Activated T-helper 1 cell treated with anti-CD3 and anti-CD28 coated beads, Interleukin-12 subunit alpha, Interleukin-12 subunit beta, Interleukin-2, Interleukin-4 antibody, amounts not matched to agents 30 ng/mL and 10 ng/mL and 1 ng/mL, durations not matched to agents 14 hours and 24 hours and 36 hours (primary cell): ENCODE measurements around the gene WDR26. TPM values are rescaled to one million over a fixed set of nuclear protein-coding genes. Genes with fewer than 3 reads are reported as not detected.
"Not testable (repeated sequence)": the region's sequence is repeated elsewhere in the genome, so short reads cannot be mapped to it uniquely, and the experiment has no call there.

ENCODE experiments used
- DNase-seq: peaks from one replicate; pipeline ENCODE4 v3.0.0; 2021; ENCODE audit warnings: low spot score
- H3K27ac Mint-ChIP-seq: one replicate; pipeline ENCODE4 v1.8.0; 2021; ENCODE audit warnings: mild to moderate bottlenecking, mixed read lengths
- H3K27me3 Mint-ChIP-seq: one replicate; pipeline ENCODE4 v1.8.0; 2022; ENCODE audit warnings: mild to moderate bottlenecking, moderate library complexity, mixed read lengths; ENCODE audit not compliant: insufficient read depth
- H3K36me3 Mint-ChIP-seq: one replicate; pipeline ENCODE4 v1.8.0; 2021; ENCODE audit warnings: low read depth, mixed read lengths
- H3K4me1 Mint-ChIP-seq: one replicate; pipeline ENCODE4 v1.8.0; 2021; ENCODE audit warnings: low read depth, mixed read lengths
- H3K4me3 Mint-ChIP-seq: one replicate; pipeline ENCODE4 v1.8.0; 2021; ENCODE audit warnings: mild to moderate bottlenecking, moderate library complexity, mixed read lengths
- H3K9me3 Mint-ChIP-seq: one replicate; pipeline ENCODE4 v1.8.0; 2021; ENCODE audit warnings: mixed read lengths
- intact Hi-C: fragments of 100-400 bp; cut with micrococcal nuclease; formaldehyde crosslinking; loops from one replicate; pipeline ENCODE4 v1.15.1; 2024
- total RNA-seq: library from RNA; stranded (reverse); gene quantifications from 2 replicates; pipeline ENCODE4 v1.2.3, GENCODE V29; 2022

WDR26 gene
- total RNA-seq, 1 donor from 2014 or later: 91.6 TPM

DNA sequence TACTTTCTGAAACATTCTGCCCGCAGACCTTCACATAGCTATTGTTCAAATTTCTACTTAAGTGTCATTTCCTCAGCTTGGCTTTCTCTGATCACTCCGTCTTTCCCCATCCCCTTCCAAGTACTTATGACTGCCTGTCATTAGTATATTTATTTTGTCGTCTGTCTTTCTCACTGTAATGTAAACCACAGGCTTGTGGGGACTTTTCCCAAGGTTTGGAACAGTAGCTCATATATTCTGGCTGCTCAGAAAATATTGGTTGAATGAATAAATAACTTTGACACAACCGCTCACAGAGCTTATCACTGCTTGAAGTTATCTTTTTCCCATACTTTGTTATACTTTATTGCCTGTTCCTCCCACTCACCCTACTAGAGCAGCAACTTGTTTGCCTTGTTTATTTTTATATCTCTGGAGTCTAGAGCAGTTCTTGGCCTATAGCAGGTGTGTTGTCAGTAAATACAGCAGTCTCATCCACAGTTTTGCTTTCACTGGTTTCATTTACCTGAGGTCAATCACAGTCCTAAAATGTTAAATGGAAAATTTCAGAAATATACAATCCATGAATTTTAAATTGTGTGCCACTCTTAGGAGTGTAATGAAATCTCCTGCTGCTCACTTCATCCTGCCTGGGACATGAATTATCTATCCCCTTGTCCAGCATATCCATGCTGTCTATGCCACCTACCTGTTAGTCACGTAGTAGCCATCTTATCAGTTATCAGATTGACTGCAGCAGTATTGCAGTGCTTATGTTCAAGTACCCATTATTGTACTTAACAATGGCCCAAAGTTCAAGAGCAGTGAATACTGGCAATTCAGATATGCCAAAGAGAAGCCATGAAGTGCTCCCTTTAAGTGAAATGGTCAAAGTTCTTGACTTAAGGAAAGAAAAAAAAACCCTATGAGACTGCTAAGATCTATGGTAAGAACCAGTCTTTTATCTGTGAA is 80.3 kb downstream of the WDR26 start:
- H3K27me3 Mint-ChIP-seq: no peaks in the 10 kb centered on the region
- H3K27ac Mint-ChIP-seq: no peak overlapping the region
- intact Hi-C loops: no loop called here
- DNase-seq: no peak
- no peak overlapping the region for H3K4me3 Mint-ChIP-seq
- H3K4me1 Mint-ChIP-seq: peaks cover 19% of the 10 kb centered on the region
- peaks cover 13% of the 10 kb centered on the region for H3K36me3 Mint-ChIP-seq
- H3K9me3 Mint-ChIP-seq: no peaks in the 10 kb centered on the region

DNA sequence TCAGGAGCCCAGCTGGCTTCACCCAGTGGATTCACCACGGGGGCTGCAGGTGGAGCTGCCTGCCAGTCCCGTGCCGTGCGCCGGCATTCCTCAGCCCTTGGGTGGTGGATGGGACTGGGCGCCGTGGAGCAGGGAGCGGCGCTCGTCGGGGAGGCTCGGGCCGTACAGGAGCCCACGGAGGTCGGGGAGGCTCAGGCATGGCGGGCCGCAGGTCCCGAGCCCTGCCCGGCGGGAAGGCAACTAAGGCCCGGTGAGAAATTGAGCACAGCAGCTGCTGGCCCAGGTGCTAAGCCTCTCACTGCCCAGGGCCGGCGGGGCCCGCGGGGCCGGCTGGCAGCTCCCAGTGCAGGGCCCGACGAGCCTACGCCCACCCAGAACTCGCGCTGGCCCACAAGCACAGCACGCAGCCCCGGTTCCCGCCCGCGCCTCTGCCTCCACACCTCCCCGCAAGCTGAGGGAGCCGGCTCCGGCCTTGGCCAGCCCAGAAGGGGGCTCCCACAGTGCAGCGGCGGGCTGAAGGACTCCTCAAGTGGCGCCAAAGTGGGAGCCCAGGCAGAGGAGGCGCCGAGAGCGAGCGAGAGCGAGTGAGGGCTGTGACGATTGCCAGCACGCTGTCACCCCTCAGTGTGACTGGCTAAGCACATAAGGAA is 82.0 kb downstream of the WDR26 start:
- H3K4me3 Mint-ChIP-seq, H3K36me3 Mint-ChIP-seq, DNase-seq, intact Hi-C loops, H3K9me3 Mint-ChIP-seq, H3K27me3 Mint-ChIP-seq: not testable (repeated sequence)
- Mint-ChIP-seq H3K27ac (peak overlapping the region; percentile 34), H3K4me1 (peaks cover 13% of the 10 kb centered on the region)

DNA sequence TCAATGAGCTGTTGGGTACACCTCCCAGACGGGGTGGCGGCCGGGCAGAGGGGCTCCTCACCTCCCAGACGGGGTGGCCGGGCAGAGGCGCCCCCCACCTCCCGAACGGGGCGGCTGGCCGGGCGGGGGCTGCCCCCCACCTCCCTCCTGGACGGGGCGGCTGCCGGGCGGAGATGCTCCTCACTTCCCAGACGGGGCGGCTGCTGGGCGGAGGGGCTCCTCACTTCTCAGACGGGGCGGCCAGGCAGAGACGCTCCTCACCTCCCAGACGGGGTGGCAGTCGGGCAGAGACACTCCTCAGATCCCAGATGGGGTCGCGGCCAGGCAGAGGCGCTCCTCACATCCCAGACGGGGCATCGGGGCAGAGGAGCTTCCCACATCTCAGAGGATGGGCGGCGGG is 84.9 kb downstream of the WDR26 start:
- H3K27ac Mint-ChIP-seq, H3K27me3 Mint-ChIP-seq, H3K36me3 Mint-ChIP-seq, DNase-seq, intact Hi-C loops, H3K4me3 Mint-ChIP-seq: not testable (repeated sequence)
- Mint-ChIP-seq H3K4me1 (peaks cover 11% of the 10 kb centered on the region), H3K9me3 (peaks cover 16% of the 10 kb centered on the region)

DNA sequence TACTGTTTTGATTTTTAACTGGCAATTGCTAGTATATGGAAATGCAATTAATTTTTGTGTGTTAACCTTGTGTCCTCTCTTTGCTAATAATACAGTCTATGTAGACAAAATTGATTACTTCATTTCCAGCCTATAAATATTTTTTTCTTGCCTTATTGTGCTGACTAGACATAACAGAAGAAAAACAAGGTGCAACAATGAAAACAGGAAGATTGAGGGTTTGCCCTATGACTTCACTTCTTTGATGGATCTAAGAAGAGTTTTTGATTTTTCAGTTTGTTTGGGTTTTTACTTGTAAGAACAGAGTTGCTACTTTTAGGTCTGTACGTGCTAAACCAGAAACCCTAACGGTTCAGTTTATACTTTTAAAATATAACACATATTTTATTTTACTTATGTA is 86.5 kb downstream of the WDR26 start:
- H3K4me1 Mint-ChIP-seq: peaks cover 11% of the 10 kb centered on the region
- no peak for DNase-seq
- H3K4me3 Mint-ChIP-seq: no peak overlapping the region
- peaks cover 2% of the 10 kb centered on the region for H3K27me3 Mint-ChIP-seq
- H3K36me3 Mint-ChIP-seq: peaks cover 5% of the 10 kb centered on the region
- H3K9me3 Mint-ChIP-seq: peaks cover 26% of the 10 kb centered on the region
- H3K27ac Mint-ChIP-seq: no peak overlapping the region
- intact Hi-C loops: no loop called here

DNA sequence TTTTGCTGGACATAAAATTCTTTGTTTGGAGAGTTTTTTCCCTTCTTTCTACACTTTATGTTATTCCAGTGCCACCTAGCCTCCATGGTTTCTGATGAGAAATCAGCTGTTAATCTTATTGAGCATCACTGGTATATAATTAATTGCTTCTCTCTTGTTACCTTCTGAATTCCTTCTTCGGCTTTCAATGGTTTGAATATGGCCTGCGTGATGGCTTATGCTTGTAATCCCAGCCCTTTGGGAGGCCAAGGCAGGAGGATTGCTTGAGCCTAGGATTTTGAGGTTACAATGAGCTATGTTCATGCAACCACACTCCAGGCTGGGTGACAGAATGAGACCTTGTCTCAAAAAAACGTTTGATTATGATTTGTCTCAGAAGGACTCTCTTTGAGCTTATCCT is 90.9 kb downstream of the WDR26 start:
- intact Hi-C loops: no loop called here

DNA sequence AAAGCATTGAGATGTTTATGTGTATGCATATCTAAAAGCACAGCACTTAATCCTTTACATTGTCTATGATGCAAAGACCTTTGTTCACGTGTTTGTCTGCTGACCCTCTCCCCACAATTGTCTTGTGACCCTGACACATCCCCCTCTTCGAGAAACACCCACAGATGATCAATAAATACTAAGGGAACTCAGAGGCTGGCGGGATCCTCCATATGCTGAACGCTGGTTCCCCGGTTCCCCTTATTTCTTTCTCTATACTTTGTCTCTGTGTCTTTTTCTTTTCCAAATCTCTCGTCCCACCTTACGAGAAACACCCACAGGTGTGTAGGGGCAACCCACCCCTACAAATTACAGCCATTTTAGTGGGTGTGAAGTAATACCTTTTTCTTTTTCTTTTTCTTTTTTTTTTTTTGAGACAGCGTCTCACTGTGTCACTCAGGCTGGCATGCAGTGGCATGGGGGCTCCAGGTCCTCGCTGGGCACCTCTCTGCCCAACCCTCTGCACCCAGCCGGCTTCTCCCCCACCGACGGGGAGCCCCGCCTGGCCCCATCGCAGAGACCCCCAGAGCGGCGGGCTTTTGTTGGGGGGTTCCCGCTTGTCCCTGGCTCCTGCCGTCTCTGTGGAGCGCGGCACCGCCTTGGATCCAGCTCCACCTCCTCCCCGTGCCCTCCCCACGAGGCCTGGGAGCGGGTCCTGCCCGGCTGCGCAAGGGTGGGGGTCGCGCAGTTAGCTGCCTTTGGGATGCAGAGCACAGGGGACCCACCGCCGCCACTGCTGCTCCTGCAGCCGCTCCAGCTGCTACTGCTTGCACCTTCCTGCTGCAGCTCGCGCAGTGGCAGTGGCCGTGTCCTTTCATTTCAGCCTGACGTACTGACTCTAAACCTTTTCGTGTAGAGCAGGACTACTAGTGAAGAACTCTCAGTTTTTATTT is 93.9 kb downstream of the WDR26 start:
- peaks cover 24% of the 10 kb centered on the region for H3K9me3 Mint-ChIP-seq
- H3K4me1 Mint-ChIP-seq, H3K27ac Mint-ChIP-seq, intact Hi-C loops, H3K27me3 Mint-ChIP-seq, H3K36me3 Mint-ChIP-seq, DNase-seq: not testable (repeated sequence)
- peak overlapping the region; percentile 61 for H3K4me3 Mint-ChIP-seq

More for the DNA sequence above, 90.9 kb downstream of the WDR26 start:
- H3K36me3 Mint-ChIP-seq: peaks cover 7% of the 10 kb centered on the region
- H3K4me3 Mint-ChIP-seq: no peak overlapping the region
- H3K9me3 Mint-ChIP-seq: peaks cover 36% of the 10 kb centered on the region
- peaks cover 9% of the 10 kb centered on the region for H3K27me3 Mint-ChIP-seq
- DNase-seq: no peak
- H3K4me1 Mint-ChIP-seq: peaks cover 14% of the 10 kb centered on the region
- H3K27ac Mint-ChIP-seq: no peak overlapping the region

DNA sequence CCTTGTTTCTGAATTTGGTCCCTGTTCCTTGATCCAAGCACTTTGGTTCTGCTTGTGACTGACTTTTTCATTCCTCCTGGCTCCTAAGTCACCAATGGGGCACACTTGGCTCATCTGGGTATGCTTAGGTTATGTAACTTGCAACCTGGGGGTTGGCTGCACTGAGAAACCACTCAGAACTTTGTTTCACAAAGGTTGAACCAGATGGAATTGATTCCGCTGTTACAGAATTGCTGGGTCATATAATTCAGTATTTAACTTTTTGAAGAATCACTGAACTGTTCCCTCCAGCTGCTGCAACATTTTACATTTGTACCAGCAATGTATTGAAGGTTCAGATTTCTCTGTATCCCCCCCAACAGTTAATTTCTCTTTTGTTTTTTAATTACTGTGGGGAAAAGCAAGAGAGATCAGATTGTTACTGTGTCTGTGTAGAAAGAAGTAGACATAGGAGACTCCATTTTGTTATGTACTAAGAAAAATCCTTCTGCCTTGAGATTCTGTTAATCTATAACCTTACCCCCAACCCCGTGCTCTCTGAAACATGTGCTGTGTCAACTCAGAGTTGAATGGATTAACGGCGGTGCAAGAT is 95.1 kb downstream of the WDR26 start:
- no peak for DNase-seq
- Mint-ChIP-seq H3K9me3 (peaks cover 18% of the 10 kb centered on the region), H3K4me1 (peaks cover 8% of the 10 kb centered on the region), H3K36me3 (peaks cover 7% of the 10 kb centered on the region), H3K27me3 (peaks cover 8% of the 10 kb centered on the region), H3K4me3 (no peak overlapping the region), H3K27ac (no peak overlapping the region)
- intact Hi-C loops: loop anchor here (10.0 kb wide), 1 partner anchor 345 kb away; no protein-coding TSS in a partner anchor

DNA sequence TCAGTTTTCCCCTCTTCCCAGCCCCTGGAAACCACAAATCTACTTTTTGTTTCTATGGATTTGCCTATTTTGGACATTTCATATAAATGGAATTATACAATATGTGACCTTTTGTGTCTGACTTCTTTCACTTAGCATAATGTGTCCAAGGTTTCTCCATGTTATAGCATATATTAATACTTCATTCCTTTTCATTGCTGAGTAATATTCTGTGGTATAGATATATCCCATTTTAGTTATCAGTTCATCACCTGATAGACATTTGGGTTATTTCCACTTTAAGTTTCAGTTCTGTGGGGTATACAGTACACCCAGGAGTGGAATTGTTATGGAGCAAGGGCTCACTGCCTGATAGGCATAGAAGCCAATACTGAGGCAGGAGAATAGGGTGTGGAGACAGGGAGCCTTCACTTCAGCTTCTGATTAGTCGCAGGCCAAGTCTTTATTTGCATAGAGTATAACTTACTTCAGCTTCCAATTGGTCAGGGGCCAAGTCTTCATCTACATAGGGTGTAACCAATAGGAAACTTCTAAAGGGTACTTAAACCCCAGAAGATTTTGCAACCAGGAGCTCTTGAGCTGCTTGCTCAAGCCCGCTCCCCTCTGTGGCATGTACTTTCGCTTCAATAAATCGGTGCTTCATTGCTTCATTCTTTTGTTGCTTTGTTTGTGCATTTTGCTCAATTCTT is 96.3 kb downstream of the WDR26 start:
- peaks cover 3% of the 10 kb centered on the region for H3K36me3 Mint-ChIP-seq
- peaks cover 11% of the 10 kb centered on the region for H3K9me3 Mint-ChIP-seq
- intact Hi-C loops: loop anchor here (10.0 kb wide), 1 partner anchor 343 kb away; no protein-coding TSS in a partner anchor
- peaks cover 8% of the 10 kb centered on the region for H3K27me3 Mint-ChIP-seq
- no peak for DNase-seq
- no peak overlapping the region for H3K4me3 Mint-ChIP-seq
- no peak overlapping the region for H3K27ac Mint-ChIP-seq
- H3K4me1 Mint-ChIP-seq: peaks cover 20% of the 10 kb centered on the region

Other genes with a start within 250 kb of the WDR26 start
- gene NVL, start 104.6 kb downstream of the WDR26 start, total RNA-seq: 47.2 and 47.6 TPM in 2 replicates
- gene CNIH4, start 77.9 kb downstream of the WDR26 start, total RNA-seq: 80.7 and 82.3 TPM in 2 replicates
- gene CNIH3, start 181.5 kb upstream of the WDR26 start, total RNA-seq: 0.96 and 1.4 TPM in 2 replicates